Measurements from ENCODE around the gene TMEM120A.
"Not testable (repeated sequence)": the region's sequence is repeated elsewhere in the genome, so short reads cannot be mapped to it uniquely, and the experiment has no call there.

TMEM120A gene

GRCh38 chr7:76008156-76008687 is 13.8 kb upstream of the TMEM120A start:
- H3K27ac ChIP-seq (replicated peaks), result no peak overlapping the region
- H3K27me3 ChIP-seq (ENCODE audit: insufficient read depth, poor library complexity, severe bottlenecking), result no peaks in the 10 kb centered on the region
- TF ChIP-seq CTCF (IDR thresholded peaks at IDR 0.05; ENCODE audit: insufficient read depth, low read length) (no peak), POLR2AphosphoS5 (IDR thresholded peaks at IDR 0.05; ENCODE audit: low read depth) (no peak), GABPA (IDR thresholded peaks at IDR 0.05; ENCODE audit: low read depth) (no peak)
- no peak for DNase-seq (ENCODE audit: low read depth in 1 of 2, low spot score in 1 of 2)
- H3K4me3 ChIP-seq (replicated peaks; ENCODE audit: insufficient read depth, low read length), result no peak overlapping the region

- H3K27me3 ChIP-seq (ENCODE audit: insufficient read depth, poor library complexity, severe bottlenecking); DNase-seq (ENCODE audit: low read depth in 1 of 2, low spot score in 1 of 2); H3K4me3 ChIP-seq (replicated peaks; ENCODE audit: insufficient read depth, low read length); H3K27ac ChIP-seq (replicated peaks): not testable (repeated sequence)
Measured at GRCh38 chr7:76005004-76005403, 10.6 kb upstream of the TMEM120A start.

GRCh38 chr7:76003351-76003750 is 9.0 kb upstream of the TMEM120A start:
- H3K27ac ChIP-seq (replicated peaks), result no peak overlapping the region
- H3K4me3 ChIP-seq (replicated peaks; ENCODE audit: insufficient read depth, low read length), result no peak overlapping the region
- TF ChIP-seq CTCF (IDR thresholded peaks at IDR 0.05; ENCODE audit: insufficient read depth, low read length), result no peak
- TF ChIP-seq REST (IDR thresholded peaks at IDR 0.05; ENCODE audit: insufficient replicate concordance, low read depth), result no peak
- TF ChIP-seq GABPA (IDR thresholded peaks at IDR 0.05; ENCODE audit: low read depth), result no peak
- no peak for TF ChIP-seq POLR2AphosphoS5 (IDR thresholded peaks at IDR 0.05; ENCODE audit: low read depth)
- TF ChIP-seq SPI1 (IDR thresholded peaks at IDR 0.05; ENCODE audit: borderline replicate concordance, low read depth), result no peak
- H3K27me3 ChIP-seq (ENCODE audit: insufficient read depth, poor library complexity, severe bottlenecking), result no peaks in the 10 kb centered on the region
- DNase-seq (ENCODE audit: low read depth in 1 of 2, low spot score in 1 of 2), result no peak

- DNase-seq (ENCODE audit: low read depth in 1 of 2, low spot score in 1 of 2), result no peak
- H3K4me3 ChIP-seq (replicated peaks; ENCODE audit: insufficient read depth, low read length), result no peak overlapping the region
- no peak overlapping the region for H3K27ac ChIP-seq (replicated peaks)
- no peaks in the 10 kb centered on the region for H3K27me3 ChIP-seq (ENCODE audit: insufficient read depth, poor library complexity, severe bottlenecking)
- TF ChIP-seq SPI1 (IDR thresholded peaks at IDR 0.05; ENCODE audit: borderline replicate concordance, low read depth) (no peak), GABPA (IDR thresholded peaks at IDR 0.05; ENCODE audit: low read depth) (no peak), CTCF (IDR thresholded peaks at IDR 0.05; ENCODE audit: insufficient read depth, low read length) (no peak), REST (IDR thresholded peaks at IDR 0.05; ENCODE audit: insufficient replicate concordance, low read depth) (no peak), POLR2AphosphoS5 (IDR thresholded peaks at IDR 0.05; ENCODE audit: low read depth) (no peak)
Measured at GRCh38 chr7:76002822-76003221, 8.4 kb upstream of the TMEM120A start.

Measured in HL-60 (cell line).